ENCODE measurements around the gene DGKH.

Gene DGKH

DNA sequence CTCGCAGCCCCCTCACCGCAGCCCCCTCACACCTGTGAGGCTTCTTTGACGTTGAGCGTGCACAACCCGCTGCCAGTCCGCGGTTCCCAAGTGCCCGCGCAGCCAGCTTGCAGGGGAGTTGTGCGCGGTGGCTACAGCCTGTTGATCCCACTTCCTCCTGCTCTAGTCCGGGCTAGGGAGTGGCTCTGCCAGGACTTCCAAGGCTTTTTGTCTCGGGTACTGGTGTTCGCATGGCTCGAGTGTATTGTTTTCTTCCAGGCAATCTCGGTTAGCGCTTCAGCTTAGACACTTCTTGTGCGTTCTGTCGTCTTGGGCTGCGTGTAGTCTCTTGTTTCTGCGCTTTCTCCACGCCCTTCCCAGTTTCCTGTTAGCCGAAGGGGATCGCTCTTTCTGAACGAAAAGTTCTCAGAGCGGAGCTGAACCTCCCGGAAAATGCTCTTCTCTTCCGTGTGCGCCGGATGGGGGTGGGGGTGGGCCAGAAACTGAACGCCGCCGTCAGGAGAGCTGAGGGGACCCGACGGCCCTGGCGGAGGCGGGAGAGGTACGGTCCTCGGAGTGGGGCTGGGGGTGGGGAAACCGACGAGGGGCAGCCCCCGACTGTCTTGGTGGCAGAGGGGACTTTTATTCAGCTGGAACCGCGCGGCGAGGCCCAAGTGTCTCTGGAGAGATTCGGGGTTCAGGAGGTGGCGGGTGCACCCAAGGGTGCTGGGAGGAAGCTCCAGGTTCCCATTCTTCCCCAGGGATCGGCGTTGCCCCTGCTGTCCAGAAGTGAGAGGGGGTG is 697 bp upstream of the DGKH start:
- peak overlapping the region; percentile 63 for H3K9ac ChIP-seq (ENCODE audit: low read length)
- H3K36me3 ChIP-seq (ENCODE audit: control insufficient read depth, insufficient read depth, low read length), result no peaks in the 10 kb centered on the region
- H3K27me3 ChIP-seq (ENCODE audit: control insufficient read depth, insufficient read depth, low read length), result no peaks in the 10 kb centered on the region
- peak overlapping the region; percentile 88 for H3K4me3 ChIP-seq (ENCODE audit: low read length)
- H3K27ac ChIP-seq (ENCODE audit: low read depth, low read length), result peak overlapping the region; percentile 55
- H3K4me1 ChIP-seq (ENCODE audit: control insufficient read depth, insufficient read depth, low read length), result no peaks in the 10 kb centered on the region

DNA sequence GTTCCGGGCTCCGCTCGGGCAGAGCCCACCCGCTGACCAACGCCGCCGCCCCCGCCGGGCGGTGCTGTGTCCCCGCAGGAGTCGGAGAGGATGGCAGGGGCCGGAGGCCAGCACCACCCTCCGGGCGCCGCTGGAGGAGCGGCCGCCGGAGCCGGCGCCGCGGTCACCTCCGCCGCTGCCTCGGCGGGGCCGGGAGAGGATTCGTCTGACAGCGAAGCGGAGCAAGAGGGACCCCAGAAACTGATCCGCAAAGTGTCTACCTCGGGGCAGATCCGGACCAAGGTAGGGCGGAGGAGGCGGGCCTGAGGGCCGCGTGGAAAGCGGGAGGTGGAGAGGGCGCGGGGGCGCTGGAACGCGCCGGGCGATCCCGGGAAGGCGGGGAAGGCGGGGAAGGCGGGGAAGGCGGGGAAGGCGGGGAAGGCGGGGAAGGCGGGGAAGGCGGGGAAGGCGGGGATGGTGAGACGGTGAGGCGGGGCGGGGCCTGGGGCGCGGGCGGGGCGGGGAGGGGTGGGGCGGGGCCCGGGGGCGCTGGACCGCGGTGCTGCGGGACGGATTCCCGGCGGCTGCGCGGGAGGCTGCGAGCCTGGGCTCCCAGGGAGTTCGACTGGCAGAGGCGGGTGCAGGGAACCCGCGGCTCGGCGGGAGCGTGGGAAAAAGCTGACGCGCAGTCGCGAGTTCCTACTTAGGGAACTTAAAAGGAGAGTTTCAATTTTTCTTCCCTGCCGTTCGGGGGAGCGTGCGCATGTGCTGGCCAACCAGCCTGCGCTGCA is 421 bp downstream of the DGKH start:
- no peaks in the 10 kb centered on the region for H3K27me3 ChIP-seq (ENCODE audit: control insufficient read depth, insufficient read depth, low read length)
- peak overlapping the region; percentile 42 for H3K9ac ChIP-seq (ENCODE audit: low read length)
- peak overlapping the region; percentile 71 for H3K27ac ChIP-seq (ENCODE audit: low read depth, low read length)
- H3K36me3 ChIP-seq (ENCODE audit: control insufficient read depth, insufficient read depth, low read length), result no peaks in the 10 kb centered on the region
- no peaks in the 10 kb centered on the region for H3K4me1 ChIP-seq (ENCODE audit: control insufficient read depth, insufficient read depth, low read length)
- H3K4me3 ChIP-seq (ENCODE audit: low read length), result peak overlapping the region; percentile 88

DNA sequence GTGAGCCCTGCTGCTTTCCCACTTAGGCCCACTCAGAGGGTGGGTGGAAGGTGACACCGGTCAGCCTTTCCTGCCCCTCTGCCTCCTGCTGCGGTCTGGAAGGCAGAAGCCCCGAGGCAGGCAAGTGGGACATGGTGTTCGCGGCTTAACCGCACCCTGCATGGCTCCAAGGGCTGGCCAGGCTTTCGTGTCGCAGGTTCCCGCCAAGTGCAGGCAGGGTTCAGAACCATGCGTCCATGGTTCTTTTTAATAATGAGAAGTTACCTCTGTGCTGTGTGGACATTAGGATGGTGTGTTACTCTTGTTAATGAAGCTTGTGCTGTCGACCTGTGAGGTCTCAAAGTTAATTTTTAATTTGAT is 986 bp downstream of the DGKH start:
- peak overlapping the region; percentile 42 for H3K9ac ChIP-seq (ENCODE audit: low read length)
- no peaks in the 10 kb centered on the region for H3K27me3 ChIP-seq (ENCODE audit: control insufficient read depth, insufficient read depth, low read length)
- peak overlapping the region; percentile 70 for H3K4me3 ChIP-seq (ENCODE audit: low read length)
- no peaks in the 10 kb centered on the region for H3K4me1 ChIP-seq (ENCODE audit: control insufficient read depth, insufficient read depth, low read length)
- no peaks in the 10 kb centered on the region for H3K36me3 ChIP-seq (ENCODE audit: control insufficient read depth, insufficient read depth, low read length)
- peak overlapping the region; percentile 71 for H3K27ac ChIP-seq (ENCODE audit: low read depth, low read length)

DNA sequence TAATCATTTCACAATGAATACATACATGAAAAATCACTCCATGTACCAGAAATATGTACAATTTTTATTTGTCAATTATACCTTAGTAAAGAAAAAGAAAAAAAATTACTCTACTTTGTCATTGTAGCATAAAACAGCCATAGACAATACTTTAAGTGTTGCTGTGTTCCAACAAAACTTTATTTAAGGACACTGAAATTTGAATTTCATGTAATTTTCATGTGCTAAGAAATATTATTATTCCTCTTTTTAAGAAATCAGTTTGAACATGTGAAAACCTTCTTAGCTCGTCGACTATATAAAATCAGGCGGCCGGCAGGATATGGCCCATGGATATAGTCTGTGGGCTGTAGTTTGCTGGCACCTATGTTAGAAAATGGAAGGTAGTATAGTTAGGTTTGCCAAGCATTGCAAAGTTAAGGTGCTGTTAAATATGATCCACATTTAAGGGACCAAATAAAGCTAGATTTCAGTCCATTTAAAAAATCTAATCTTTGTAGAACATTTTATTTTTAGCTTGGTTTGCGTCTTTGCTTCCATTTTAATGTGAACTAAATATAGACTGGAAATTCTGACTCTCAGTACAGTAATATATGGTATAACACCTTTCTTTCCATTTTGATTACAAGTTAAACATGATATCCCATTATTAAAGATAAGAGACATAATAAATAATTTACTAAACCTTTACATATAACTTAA is 6.5 kb downstream of the DGKH start:
- no peaks in the 10 kb centered on the region for H3K27me3 ChIP-seq (ENCODE audit: control insufficient read depth, insufficient read depth, low read length)
- no peak overlapping the region for H3K9ac ChIP-seq (ENCODE audit: low read length)
- no peaks in the 10 kb centered on the region for H3K36me3 ChIP-seq (ENCODE audit: control insufficient read depth, insufficient read depth, low read length)
- H3K4me1 ChIP-seq (ENCODE audit: control insufficient read depth, insufficient read depth, low read length), result peaks cover 2% of the 10 kb centered on the region
- H3K27ac ChIP-seq (ENCODE audit: low read depth, low read length), result no peak overlapping the region
- H3K4me3 ChIP-seq (ENCODE audit: low read length), result no peak overlapping the region

DNA sequence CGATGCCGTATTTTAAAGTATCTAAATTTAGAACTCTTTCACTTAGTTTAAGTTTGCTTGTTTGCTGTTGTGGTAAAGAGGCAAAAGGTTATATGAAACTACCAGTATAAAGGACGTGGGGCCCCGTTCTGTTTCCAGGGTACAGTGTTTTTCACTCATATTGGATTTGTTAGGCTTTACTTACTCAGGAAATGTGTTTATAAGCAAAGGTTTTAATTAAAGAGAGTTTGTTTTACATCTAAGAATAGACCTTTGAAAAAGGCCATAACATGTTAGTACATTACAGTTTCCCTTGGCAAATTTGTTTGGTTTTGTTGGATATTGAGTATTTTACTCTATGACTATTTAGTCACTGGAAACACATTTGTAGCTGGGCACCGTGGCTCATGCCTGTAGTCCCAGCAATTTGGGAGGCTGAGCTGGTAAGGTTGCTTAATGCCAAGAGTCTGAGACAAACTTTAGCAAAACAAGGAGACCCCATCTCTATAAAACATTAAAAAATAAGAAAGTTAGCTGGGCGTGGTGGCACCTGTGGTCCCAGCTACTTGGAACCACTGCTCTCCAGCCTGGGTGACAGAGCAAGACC is 7.1 kb downstream of the DGKH start:
- Histone ChIP-seq H3K4me1 (ENCODE audit: control insufficient read depth, insufficient read depth, low read length) (peaks cover 2% of the 10 kb centered on the region), H3K27ac (ENCODE audit: low read depth, low read length) (no peak overlapping the region), H3K36me3 (ENCODE audit: control insufficient read depth, insufficient read depth, low read length) (no peaks in the 10 kb centered on the region), H3K27me3 (ENCODE audit: control insufficient read depth, insufficient read depth, low read length) (no peaks in the 10 kb centered on the region), H3K9ac (ENCODE audit: low read length) (no peak overlapping the region), H3K4me3 (ENCODE audit: low read length) (no peak overlapping the region)

DNA sequence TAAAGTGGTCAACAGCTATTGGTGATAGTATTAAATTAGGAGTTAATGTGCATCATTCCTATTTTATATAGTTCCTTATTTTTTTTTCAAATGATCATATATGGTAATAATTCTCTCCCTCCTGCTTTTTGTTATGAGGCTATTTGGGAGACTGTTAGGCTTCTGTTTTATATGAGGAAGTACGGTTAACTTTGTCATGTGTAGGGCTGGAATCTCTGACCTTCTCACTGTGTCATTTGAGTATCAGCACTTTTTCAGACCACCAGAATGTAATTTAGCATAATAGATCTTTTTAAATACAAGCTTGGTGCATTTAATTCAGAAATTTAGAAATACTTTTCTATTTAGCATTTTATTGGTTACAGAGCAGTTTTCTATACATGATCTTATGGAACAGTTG is 7.7 kb downstream of the DGKH start:
- H3K27me3 ChIP-seq (ENCODE audit: control insufficient read depth, insufficient read depth, low read length), result no peaks in the 10 kb centered on the region
- no peak overlapping the region for H3K27ac ChIP-seq (ENCODE audit: low read depth, low read length)
- no peak overlapping the region for H3K9ac ChIP-seq (ENCODE audit: low read length)
- no peaks in the 10 kb centered on the region for H3K36me3 ChIP-seq (ENCODE audit: control insufficient read depth, insufficient read depth, low read length)
- peaks cover 2% of the 10 kb centered on the region for H3K4me1 ChIP-seq (ENCODE audit: control insufficient read depth, insufficient read depth, low read length)
- H3K4me3 ChIP-seq (ENCODE audit: low read length), result no peak overlapping the region

DNA sequence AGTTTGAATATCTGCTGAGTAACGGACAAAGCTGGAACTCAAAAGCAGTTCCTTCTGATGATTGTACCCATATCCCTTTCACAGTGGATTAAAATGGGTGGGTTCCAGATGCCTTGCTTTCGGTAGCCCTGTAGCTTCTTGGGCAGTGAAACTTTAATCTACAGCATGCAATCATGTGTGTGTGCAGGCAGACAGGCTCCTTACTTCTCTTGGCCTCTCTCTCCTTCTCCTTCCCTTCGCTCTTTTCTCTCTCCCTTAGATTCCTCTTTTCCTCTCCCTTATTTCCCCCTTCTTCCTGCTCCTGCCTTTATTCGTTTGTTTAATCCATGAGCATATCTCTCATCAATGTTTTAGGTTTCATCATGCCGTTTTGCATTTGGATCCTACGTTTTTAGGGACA is 8.1 kb downstream of the DGKH start:
- peaks cover 2% of the 10 kb centered on the region for H3K4me1 ChIP-seq (ENCODE audit: control insufficient read depth, insufficient read depth, low read length)
- no peak overlapping the region for H3K9ac ChIP-seq (ENCODE audit: low read length)
- H3K27me3 ChIP-seq (ENCODE audit: control insufficient read depth, insufficient read depth, low read length), result no peaks in the 10 kb centered on the region
- no peak overlapping the region for H3K27ac ChIP-seq (ENCODE audit: low read depth, low read length)
- no peak overlapping the region for H3K4me3 ChIP-seq (ENCODE audit: low read length)
- H3K36me3 ChIP-seq (ENCODE audit: control insufficient read depth, insufficient read depth, low read length), result no peaks in the 10 kb centered on the region

DNA sequence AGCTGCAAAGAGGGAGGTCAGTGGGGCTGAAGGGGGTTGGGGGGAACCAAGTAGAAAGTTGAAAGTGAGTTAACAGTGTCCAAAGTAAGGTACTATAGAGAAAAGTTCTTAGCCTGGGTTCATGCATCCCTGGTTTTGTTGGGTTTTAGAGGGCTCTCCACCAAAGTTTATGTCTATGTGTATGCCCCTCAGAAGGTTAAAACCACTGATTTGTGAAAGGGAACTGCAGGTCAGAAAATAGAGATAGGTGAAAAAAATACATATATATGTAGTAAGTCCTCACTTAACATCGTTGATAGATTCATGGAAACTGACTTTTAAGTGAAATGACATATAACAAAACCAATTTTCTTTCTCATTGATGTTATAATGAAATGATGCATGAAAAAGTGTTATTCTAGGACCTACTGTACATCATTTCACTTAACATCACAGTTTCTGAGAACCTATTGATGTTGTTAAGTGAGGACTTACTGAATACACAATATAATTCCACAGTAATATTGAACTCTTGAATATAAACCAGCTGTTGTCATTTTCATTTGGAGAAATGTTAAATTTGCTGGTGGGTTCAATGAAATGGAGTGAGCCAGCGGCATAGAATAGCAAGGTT is 9.6 kb downstream of the DGKH start:
- H3K9ac ChIP-seq (ENCODE audit: low read length), result no peak overlapping the region
- no peaks in the 10 kb centered on the region for H3K27me3 ChIP-seq (ENCODE audit: control insufficient read depth, insufficient read depth, low read length)
- peaks cover 2% of the 10 kb centered on the region for H3K4me1 ChIP-seq (ENCODE audit: control insufficient read depth, insufficient read depth, low read length)
- no peak overlapping the region for H3K27ac ChIP-seq (ENCODE audit: low read depth, low read length)
- no peaks in the 10 kb centered on the region for H3K36me3 ChIP-seq (ENCODE audit: control insufficient read depth, insufficient read depth, low read length)
- no peak overlapping the region for H3K4me3 ChIP-seq (ENCODE audit: low read length)

DNA sequence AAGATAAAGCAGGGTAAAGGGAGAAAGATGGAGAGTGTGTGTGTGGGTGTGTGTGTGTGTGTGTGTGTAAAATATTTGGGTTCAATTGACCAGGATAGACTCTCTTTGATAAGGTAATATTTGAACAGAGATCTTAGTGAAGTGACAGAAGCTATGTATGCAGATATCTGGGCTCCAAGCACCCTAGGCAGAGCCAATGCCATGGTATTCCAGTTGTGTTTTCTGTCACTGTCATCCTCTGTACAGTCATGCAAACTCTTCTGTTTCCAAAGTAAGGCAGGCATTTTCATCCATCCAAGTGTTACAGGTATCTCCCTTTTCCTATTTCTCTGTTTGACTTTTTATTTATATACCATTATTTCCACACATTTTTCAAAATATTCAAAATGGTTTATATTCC is 13.5 kb downstream of the DGKH start:
- no peak overlapping the region for H3K4me3 ChIP-seq (ENCODE audit: low read length)
- no peak overlapping the region for H3K27ac ChIP-seq (ENCODE audit: low read depth, low read length)
- no peaks in the 10 kb centered on the region for H3K27me3 ChIP-seq (ENCODE audit: control insufficient read depth, insufficient read depth, low read length)
- H3K4me1 ChIP-seq (ENCODE audit: control insufficient read depth, insufficient read depth, low read length), result no peaks in the 10 kb centered on the region
- peaks cover 3% of the 10 kb centered on the region for H3K36me3 ChIP-seq (ENCODE audit: control insufficient read depth, insufficient read depth, low read length)
- H3K9ac ChIP-seq (ENCODE audit: low read length), result no peak overlapping the region

DNA sequence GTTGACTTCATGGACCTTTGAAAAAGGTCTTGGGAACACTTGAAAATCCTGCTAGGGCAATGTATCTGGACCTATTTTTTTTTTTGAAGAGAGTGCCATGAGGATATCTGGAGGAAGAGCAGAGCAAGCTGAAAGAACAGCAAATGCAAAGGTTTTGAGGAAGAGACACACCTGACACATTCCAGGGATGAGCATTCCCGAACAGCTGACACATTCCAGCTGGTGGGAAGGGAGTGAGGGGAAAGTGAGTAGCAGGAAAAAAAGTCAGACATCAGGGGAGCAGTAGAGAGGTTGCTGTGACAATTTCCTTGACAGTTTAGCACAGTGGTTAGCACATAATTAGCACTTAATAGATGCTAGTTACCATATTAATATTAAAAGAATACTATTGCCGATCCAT is 14.7 kb downstream of the DGKH start:
- Histone ChIP-seq H3K9ac (ENCODE audit: low read length) (no peak overlapping the region), H3K36me3 (ENCODE audit: control insufficient read depth, insufficient read depth, low read length) (peaks cover 3% of the 10 kb centered on the region), H3K27ac (ENCODE audit: low read depth, low read length) (no peak overlapping the region), H3K4me1 (ENCODE audit: control insufficient read depth, insufficient read depth, low read length) (no peaks in the 10 kb centered on the region), H3K4me3 (ENCODE audit: low read length) (no peak overlapping the region), H3K27me3 (ENCODE audit: control insufficient read depth, insufficient read depth, low read length) (no peaks in the 10 kb centered on the region)

DNA sequence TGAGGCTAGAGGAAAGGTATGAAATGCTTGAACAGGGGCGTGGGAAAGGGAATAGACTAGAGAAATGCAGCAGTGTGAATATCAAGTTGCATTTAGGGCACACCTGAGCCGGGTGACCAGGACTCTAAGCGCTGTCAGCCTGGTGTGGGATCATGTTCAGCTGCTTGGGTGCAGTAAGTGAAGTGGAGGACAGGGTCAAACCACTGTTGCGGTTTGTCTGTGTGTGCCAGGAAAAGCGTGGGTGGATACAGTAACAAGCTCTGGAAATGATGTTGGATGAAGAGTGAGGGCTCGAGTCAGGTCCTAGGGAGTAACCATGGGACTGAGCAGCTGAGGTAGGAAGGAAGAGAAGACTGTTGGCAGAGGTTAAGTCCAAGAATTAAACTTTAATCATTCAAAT is 15.8 kb downstream of the DGKH start:
- Histone ChIP-seq H3K27ac (ENCODE audit: low read depth, low read length) (no peak overlapping the region), H3K36me3 (ENCODE audit: control insufficient read depth, insufficient read depth, low read length) (peaks cover 3% of the 10 kb centered on the region), H3K4me1 (ENCODE audit: control insufficient read depth, insufficient read depth, low read length) (no peaks in the 10 kb centered on the region), H3K27me3 (ENCODE audit: control insufficient read depth, insufficient read depth, low read length) (no peaks in the 10 kb centered on the region), H3K4me3 (ENCODE audit: low read length) (no peak overlapping the region), H3K9ac (ENCODE audit: low read length) (no peak overlapping the region)

DNA sequence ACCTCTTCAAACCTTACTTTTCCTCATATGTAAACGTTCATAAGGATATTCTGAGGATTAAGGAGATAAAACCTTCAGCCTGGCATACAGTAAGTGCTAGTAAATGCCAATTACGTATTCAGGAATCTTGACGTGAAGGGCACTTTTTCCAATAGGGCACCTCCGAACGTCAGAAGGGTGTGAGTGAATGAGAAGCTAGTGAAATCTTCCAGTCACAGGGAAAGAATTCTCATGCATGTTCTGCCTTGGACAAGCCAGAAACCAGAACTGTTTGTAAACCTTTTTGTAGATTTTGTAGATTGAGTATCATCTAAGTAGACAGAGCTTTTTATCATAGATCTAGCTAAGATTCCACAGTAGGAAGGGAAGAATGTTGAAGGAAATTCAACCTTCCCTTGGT is 16.5 kb downstream of the DGKH start:
- H3K36me3 ChIP-seq (ENCODE audit: control insufficient read depth, insufficient read depth, low read length), result peaks cover 3% of the 10 kb centered on the region
- no peak overlapping the region for H3K9ac ChIP-seq (ENCODE audit: low read length)
- H3K27me3 ChIP-seq (ENCODE audit: control insufficient read depth, insufficient read depth, low read length), result no peaks in the 10 kb centered on the region
- no peak overlapping the region for H3K27ac ChIP-seq (ENCODE audit: low read depth, low read length)
- no peaks in the 10 kb centered on the region for H3K4me1 ChIP-seq (ENCODE audit: control insufficient read depth, insufficient read depth, low read length)
- H3K4me3 ChIP-seq (ENCODE audit: low read length), result no peak overlapping the region
